ENCODE results near the gene ERICH6. TPM values are rescaled to one million over a fixed set of nuclear protein-coding genes. Genes with fewer than 3 reads are reported as not detected.

The ERICH6 gene
- total RNA-seq (2021; ENCODE audit: unreplicated experiment) = 0.28 TPM
- polyA plus RNA-seq (2012; ENCODE audit: insufficient read length) = 4.5 TPM
- Bru-seq, nascent RNA = percentile 36 among the genes with signal in this experiment
- percentile 33 among the genes with signal in this experiment for BruChase-seq, experiment 1, labeled RNA remaining after a 2-hour chase
- percentile 27 among the genes with signal in this experiment for BruChase-seq, experiment 2, labeled RNA remaining after a 6-hour chase
- long read RNA-seq = 0 reads

DNA sequence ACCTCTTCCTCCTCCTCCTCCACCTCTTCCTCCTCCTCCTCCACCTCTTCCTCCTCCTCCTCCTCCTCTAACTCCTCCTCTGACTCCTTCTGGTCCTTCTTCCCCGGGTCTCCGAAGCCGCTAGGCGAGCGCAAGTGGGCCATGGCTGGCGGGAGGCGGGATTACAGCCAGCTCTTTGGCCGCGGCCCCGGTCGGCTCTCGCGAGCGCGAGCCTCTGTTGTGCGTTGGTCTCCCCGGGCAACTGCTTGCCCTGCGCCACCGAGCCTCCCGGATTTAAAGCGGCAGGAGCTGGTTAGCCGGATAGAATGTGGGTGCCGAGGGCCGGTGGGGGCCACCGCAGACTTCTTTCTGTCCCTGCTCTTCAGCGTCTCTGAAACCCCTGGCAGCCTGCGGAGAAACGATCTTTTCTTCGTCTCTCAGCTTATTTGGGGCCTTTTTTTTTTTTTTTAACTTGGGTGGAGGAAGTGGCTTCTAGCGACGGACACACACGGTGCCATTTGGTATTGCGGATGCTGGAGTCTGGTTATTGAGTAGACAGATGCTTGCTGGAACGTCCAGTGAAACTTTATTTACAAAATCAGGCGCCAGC is at the start of gene ERICH6:
Gene ERICH6 (minus strand): TSS at position 165 of the 589 bp plus-strand sequence. CDS start 22 bp downstream, at position 143.
- Histone ChIP-seq H3K36me3 (ENCODE audit: control insufficient read depth, insufficient read depth, low read length) (no peaks in the 10 kb centered on the region), H3K27me3 (ENCODE audit: control insufficient read depth, insufficient read depth, low read length) (no peaks in the 10 kb centered on the region), H3K4me1 (ENCODE audit: control insufficient read depth, insufficient read depth, low read length) (0 out of 2 replicates have a peak, but pooled peaks cover 6% of the 10 kb centered on the region), H3K9me3 (ENCODE audit: control insufficient read depth, insufficient read depth, low read depth, low read length) (no peaks in the 10 kb centered on the region), H3K4me3 (ENCODE audit: low read depth in 2 of 2, low read length in 2 of 2) (peak within 1 kb of the TSS; percentile 70 to 82), H3K27ac (ENCODE audit: low read length) (peak within 1 kb of the TSS; percentile 92)
- ChIA-PET POLR2A (interaction anchor here (0.6 to 1.0 kb wide), 9 partner anchors 29 to 519 kb away, joined by 3 to 24 read pairs (median 4); no protein-coding TSS in a partner anchor), CTCF (interaction anchor here (0.7 kb wide), 2 partner anchors 23 to 47 kb away, joined by 5 to 11 read pairs; no protein-coding TSS in a partner anchor)
- no TSS peak for BruUV-seq (replicated peaks)
- DNase-seq (ENCODE audit: low read depth, low spot score) = peak; percentile 61
- intact Hi-C loops (cut with micrococcal nuclease; ENCODE audit: unreplicated experiment) = loop anchor here (5.0 kb wide), 1 partner anchor 102 kb away; the partner anchor contains the start of gene SELENOT
- TF ChIP-seq CTCF (IDR thresholded peaks at IDR 0.05) = no peak
- TF ChIP-seq SIN3A (IDR thresholded peaks at IDR 0.05; ENCODE audit: borderline replicate concordance, insufficient read depth, low read depth, low read length) = peak; percentile 88; the same call in 1 of the 2 replicates
- TF ChIP-seq TCF7L2 (IDR thresholded peaks at IDR 0.05; ENCODE audit: low read depth, low read length) = no peak
- TF ChIP-seq, protein P1, sequence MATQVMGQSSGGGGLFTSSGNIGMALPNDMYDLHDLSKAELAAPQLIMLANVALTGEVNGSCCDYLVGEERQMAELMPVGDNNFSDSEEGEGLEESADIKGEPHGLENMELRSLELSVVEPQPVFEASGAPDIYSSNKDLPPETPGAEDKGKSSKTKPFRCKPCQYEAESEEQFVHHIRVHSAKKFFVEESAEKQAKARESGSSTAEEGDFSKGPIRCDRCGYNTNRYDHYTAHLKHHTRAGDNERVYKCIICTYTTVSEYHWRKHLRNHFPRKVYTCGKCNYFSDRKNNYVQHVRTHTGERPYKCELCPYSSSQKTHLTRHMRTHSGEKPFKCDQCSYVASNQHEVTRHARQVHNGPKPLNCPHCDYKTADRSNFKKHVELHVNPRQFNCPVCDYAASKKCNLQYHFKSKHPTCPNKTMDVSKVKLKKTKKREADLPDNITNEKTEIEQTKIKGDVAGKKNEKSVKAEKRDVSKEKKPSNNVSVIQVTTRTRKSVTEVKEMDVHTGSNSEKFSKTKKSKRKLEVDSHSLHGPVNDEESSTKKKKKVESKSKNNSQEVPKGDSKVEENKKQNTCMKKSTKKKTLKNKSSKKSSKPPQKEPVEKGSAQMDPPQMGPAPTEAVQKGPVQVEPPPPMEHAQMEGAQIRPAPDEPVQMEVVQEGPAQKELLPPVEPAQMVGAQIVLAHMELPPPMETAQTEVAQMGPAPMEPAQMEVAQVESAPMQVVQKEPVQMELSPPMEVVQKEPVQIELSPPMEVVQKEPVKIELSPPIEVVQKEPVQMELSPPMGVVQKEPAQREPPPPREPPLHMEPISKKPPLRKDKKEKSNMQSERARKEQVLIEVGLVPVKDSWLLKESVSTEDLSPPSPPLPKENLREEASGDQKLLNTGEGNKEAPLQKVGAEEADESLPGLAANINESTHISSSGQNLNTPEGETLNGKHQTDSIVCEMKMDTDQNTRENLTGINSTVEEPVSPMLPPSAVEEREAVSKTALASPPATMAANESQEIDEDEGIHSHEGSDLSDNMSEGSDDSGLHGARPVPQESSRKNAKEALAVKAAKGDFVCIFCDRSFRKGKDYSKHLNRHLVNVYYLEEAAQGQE (IDR thresholded peaks at IDR 0.05; ENCODE audit: insufficient read depth in 1 of 2, low read depth in 2 of 2, low read length in 1 of 2) = no peak
- TF ChIP-seq POLR2AphosphoS5 (IDR thresholded peaks at IDR 0.05; ENCODE audit: low read depth, low read length) = peak; percentile 80
- in situ Hi-C loops (cut with HindIII; ENCODE audit: low pct_unique_long_range_greater_than_20kb, low sequenced_read_pairs) = no loop called here
- peak; percentile 98 for ATAC-seq

DNA sequence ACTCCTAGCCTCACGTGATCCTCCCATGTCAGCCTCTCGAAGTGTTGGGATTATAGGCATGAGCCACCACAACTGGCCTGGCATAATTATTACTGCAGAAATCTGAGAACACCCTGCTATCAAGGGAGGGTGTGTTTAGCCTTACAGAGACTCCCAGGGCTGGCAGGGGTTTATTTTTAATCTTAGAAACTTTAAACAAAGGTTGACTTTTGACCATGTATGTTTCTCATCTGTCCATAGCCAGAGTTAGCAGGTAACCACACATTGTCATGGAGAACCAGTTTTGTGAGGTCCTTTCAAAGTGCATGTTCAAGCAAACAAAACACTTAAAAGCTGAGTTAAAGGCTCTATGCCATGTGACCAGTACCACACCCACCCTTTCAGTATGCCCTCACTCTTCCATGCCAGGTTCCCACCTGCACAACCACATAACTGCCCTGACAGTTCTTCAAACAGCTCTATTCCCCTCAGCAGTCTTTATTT is 48.1 kb upstream of the ERICH6 start:
- no TSS peak for BruUV-seq (replicated peaks)
- DNase-seq (ENCODE audit: low read depth, low spot score) (no peak), ATAC-seq (no peak)
- H3K27me3 ChIP-seq (ENCODE audit: control insufficient read depth, insufficient read depth, low read length) = no peaks in the 10 kb centered on the region
- no peak overlapping the region for H3K4me3 ChIP-seq (ENCODE audit: low read depth in 2 of 2, low read length in 2 of 2)
- in situ Hi-C loops (cut with HindIII; ENCODE audit: low pct_unique_long_range_greater_than_20kb, low sequenced_read_pairs) = no loop called here
- no peaks in the 10 kb centered on the region for H3K9me3 ChIP-seq (ENCODE audit: control insufficient read depth, insufficient read depth, low read depth, low read length)
- H3K4me1 ChIP-seq (ENCODE audit: control insufficient read depth, insufficient read depth, low read length) = peaks cover 9% of the 10 kb centered on the region; the same call in 1 of the 2 replicates
- H3K36me3 ChIP-seq (ENCODE audit: control insufficient read depth, insufficient read depth, low read length) = no peaks in the 10 kb centered on the region
- intact Hi-C loops (cut with micrococcal nuclease; ENCODE audit: unreplicated experiment) = no loop called here
- ChIA-PET CTCF (no interaction called here), POLR2A (no interaction called here)
- H3K27ac ChIP-seq (ENCODE audit: low read length) = no peak overlapping the region
- TF ChIP-seq TCF7L2 (IDR thresholded peaks at IDR 0.05; ENCODE audit: low read depth, low read length) (no peak), POLR2AphosphoS5 (IDR thresholded peaks at IDR 0.05; ENCODE audit: low read depth, low read length) (no peak), SIN3A (IDR thresholded peaks at IDR 0.05; ENCODE audit: borderline replicate concordance, insufficient read depth, low read depth, low read length) (no peak), CTCF (IDR thresholded peaks at IDR 0.05) (no peak)
- TF ChIP-seq, protein P1 (IDR thresholded peaks at IDR 0.05; ENCODE audit: insufficient read depth in 1 of 2, low read depth in 2 of 2, low read length in 1 of 2) = no peak
